ENCODE results near the gene CCNL1. TPM values are rescaled to one million over a fixed set of nuclear protein-coding genes. Genes with fewer than 3 reads are reported as not detected.

Gene CCNL1
- polyA plus RNA-seq, 1 experiment = 145 TPM

DNA sequence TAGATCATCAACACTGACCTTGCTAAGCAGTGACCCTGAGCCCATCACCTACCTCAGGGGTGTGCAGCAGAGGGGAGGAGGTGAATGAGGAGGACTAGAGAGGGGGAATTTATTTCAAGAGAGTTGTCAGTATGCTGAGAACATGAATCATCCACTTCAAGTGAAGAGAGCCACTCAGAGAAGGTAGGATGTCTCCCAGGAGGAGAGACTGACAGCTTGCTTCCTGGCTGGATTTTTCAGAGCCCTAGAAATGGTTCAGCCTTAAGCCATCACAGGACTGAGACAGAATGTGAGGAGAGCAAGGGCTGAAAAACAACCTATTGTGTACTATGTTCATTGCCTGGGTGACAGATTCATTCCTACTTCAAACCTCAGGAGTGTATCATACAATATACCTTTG is 34.8 kb downstream of the CCNL1 start:
- no peak overlapping the region for H3K27ac ChIP-seq (ENCODE audit: low read depth, low read length)
- POLR2A ChIA-PET = no interaction called here
- CTCF ChIA-PET = interaction anchor here (7.4 kb wide), 1 partner anchor 13 kb away, joined by 72 read pairs; no protein-coding TSS in a partner anchor

DNA sequence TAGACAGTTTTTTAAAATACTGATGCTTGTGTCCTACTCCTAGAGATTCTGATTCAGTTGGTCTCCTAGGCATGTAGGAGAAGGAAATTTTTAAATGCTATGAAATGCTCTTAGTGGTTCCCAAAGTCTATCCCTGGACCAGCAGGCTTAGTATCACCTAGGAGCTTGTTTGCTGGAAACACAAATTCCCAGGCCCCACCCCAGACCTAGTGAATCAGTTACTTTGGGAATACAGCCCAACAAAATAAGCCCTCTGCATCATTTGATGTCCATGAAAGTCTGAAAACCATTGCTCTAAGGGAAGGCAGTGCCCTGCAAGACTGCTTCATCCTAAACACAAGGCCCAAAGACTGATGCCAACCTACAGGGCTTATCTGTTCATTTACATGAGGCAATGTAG is 36.3 kb downstream of the CCNL1 start:
- no peaks in the 10 kb centered on the region for H3K27me3 ChIP-seq (ENCODE audit: control insufficient read depth, insufficient read depth, low read length)
- TF ChIP-seq, protein P1, sequence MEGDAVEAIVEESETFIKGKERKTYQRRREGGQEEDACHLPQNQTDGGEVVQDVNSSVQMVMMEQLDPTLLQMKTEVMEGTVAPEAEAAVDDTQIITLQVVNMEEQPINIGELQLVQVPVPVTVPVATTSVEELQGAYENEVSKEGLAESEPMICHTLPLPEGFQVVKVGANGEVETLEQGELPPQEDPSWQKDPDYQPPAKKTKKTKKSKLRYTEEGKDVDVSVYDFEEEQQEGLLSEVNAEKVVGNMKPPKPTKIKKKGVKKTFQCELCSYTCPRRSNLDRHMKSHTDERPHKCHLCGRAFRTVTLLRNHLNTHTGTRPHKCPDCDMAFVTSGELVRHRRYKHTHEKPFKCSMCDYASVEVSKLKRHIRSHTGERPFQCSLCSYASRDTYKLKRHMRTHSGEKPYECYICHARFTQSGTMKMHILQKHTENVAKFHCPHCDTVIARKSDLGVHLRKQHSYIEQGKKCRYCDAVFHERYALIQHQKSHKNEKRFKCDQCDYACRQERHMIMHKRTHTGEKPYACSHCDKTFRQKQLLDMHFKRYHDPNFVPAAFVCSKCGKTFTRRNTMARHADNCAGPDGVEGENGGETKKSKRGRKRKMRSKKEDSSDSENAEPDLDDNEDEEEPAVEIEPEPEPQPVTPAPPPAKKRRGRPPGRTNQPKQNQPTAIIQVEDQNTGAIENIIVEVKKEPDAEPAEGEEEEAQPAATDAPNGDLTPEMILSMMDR (IDR thresholded peaks at IDR 0.05; ENCODE audit: low read depth, low read length) = no peak
- DNase-seq (ENCODE audit: low read depth, low spot score) = no peak
- peaks cover 4% of the 10 kb centered on the region; the same call in 1 of the 2 replicates for H3K9me3 ChIP-seq (ENCODE audit: control insufficient read depth, insufficient read depth, low read length)
- H3K4me3 ChIP-seq (ENCODE audit: low read depth, low read length) = no peak overlapping the region
- ChIA-PET POLR2A (no interaction called here), CTCF (interaction anchor here (2.4 to 7.4 kb wide), 2 partner anchors 14 to 43 kb away, joined by 8 to 72 read pairs; no protein-coding TSS in a partner anchor)
- H3K27ac ChIP-seq (ENCODE audit: low read depth, low read length) = no peak overlapping the region

More for the DNA sequence above, 34.8 kb downstream of the CCNL1 start:
- no peak overlapping the region for H3K4me3 ChIP-seq (ENCODE audit: low read depth, low read length)
- H3K9me3 ChIP-seq (ENCODE audit: control insufficient read depth, insufficient read depth, low read length) = peaks cover 2% of the 10 kb centered on the region; the same call in 1 of the 2 replicates
- H3K27me3 ChIP-seq (ENCODE audit: control insufficient read depth, insufficient read depth, low read length) = no peaks in the 10 kb centered on the region
- TF ChIP-seq, protein P1 (IDR thresholded peaks at IDR 0.05; ENCODE audit: low read depth, low read length) = no peak
- DNase-seq (ENCODE audit: low read depth, low spot score) = no peak

DNA sequence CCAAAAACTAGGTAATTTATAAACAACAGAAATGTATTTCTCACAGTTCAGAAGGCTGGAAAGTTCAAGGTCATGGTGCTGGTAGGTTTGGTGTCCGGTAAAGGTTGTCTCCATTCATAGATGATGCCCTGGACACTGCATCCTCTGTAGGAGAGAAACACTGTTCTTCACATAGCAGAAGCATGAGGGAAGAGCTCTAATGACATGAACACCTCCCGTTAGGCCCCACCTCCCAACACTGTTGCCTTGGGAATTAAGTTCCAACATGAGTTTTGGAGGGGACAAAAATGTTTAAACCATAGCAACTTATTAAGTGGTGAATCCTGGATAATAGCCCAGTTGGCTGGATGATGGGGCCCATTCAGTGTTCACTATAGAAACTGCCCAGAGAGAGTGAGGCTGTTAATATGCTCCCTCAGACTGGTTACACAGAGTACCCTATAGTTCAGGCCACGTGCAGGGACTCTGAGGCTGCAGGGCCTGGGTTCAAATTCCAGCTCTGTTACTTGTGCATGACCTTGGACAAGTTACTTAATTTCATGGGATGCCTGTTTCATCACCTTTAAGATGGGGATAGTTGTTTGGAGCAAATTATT is 37.0 kb downstream of the CCNL1 start:
- H3K27me3 ChIP-seq (ENCODE audit: control insufficient read depth, insufficient read depth, low read length) = no peaks in the 10 kb centered on the region
- peaks cover 4% of the 10 kb centered on the region; the same call in 1 of the 2 replicates for H3K9me3 ChIP-seq (ENCODE audit: control insufficient read depth, insufficient read depth, low read length)
- no peak for DNase-seq (ENCODE audit: low read depth, low spot score)
- no peak overlapping the region for H3K4me3 ChIP-seq (ENCODE audit: low read depth, low read length)
- TF ChIP-seq, protein P1 (IDR thresholded peaks at IDR 0.05; ENCODE audit: low read depth, low read length) = no peak
- H3K27ac ChIP-seq (ENCODE audit: low read depth, low read length) = no peak overlapping the region
- POLR2A ChIA-PET = interaction anchor here (1.1 to 1.8 kb wide), 7 partner anchors 14 to 588 kb away, joined by 3 to 36 read pairs (median 6); partner anchors contain the start of gene SSR3
- CTCF ChIA-PET = interaction anchor here (1.1 to 7.4 kb wide), 4 partner anchors 8 to 42 kb away, joined by 4 to 72 read pairs (median 9); no protein-coding TSS in a partner anchor

DNA sequence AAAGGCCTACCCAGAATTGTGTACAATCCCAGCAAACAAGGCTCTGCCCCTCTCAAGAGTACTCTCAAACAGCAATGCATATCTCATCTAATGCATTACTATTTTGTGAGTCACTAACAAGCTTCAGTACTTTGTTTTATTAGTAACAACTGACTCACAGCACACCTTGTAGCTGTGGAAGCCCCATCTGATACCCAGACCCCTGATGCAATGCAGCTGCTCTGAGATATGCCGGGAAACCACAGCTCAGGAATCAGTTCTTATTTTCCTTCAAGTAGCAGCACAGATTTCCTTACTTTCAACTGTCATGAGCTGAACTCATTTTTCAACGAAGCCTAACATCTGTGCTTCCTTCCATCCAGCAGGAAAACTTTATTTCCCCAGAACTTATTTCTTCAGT is 37.8 kb downstream of the CCNL1 start:
- POLR2A ChIA-PET = interaction anchor here (0.6 to 1.8 kb wide), 10 partner anchors 15 to 587 kb away, joined by 3 to 36 read pairs (median 4); partner anchors contain the start of gene SSR3
- TF ChIP-seq, protein P1 (IDR thresholded peaks at IDR 0.05; ENCODE audit: low read depth, low read length) = no peak
- Histone ChIP-seq H3K27ac (ENCODE audit: low read depth, low read length) (peak overlapping the region; percentile 73), H3K27me3 (ENCODE audit: control insufficient read depth, insufficient read depth, low read length) (no peaks in the 10 kb centered on the region), H3K9me3 (ENCODE audit: control insufficient read depth, insufficient read depth, low read length) (peaks cover 4% of the 10 kb centered on the region; the same call in 1 of the 2 replicates), H3K4me3 (ENCODE audit: low read depth, low read length) (no peak overlapping the region)
- peak; percentile 96 for DNase-seq (ENCODE audit: low read depth, low spot score)
- CTCF ChIA-PET = interaction anchor here (1.1 to 7.4 kb wide), 6 partner anchors 9 to 41 kb away, joined by 3 to 72 read pairs (median 6); no protein-coding TSS in a partner anchor

DNA sequence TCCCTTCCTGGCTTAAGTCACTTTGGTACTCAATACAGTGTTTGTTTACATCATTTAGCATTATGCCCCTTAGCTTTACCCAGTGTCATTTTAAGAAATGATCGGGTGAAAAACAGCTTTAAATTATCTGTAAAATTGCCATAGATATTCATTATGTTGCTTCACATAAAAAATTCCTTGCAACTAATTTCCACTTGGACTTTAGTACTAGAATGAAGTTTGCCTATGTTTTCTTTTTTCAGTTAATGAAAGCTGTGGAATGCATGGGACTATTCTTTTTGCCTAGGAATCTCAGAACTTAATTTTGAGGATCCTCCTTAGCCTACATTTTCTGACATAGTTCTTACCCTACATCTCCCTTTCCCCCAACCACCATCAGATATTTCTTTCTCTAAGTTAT is 38.4 kb downstream of the CCNL1 start:
- TF ChIP-seq, protein P1 (IDR thresholded peaks at IDR 0.05; ENCODE audit: low read depth, low read length) = no peak
- Histone ChIP-seq H3K9me3 (ENCODE audit: control insufficient read depth, insufficient read depth, low read length) (peaks cover 4% of the 10 kb centered on the region; the same call in 1 of the 2 replicates), H3K27ac (ENCODE audit: low read depth, low read length) (no peak overlapping the region), H3K27me3 (ENCODE audit: control insufficient read depth, insufficient read depth, low read length) (no peaks in the 10 kb centered on the region), H3K4me3 (ENCODE audit: low read depth, low read length) (no peak overlapping the region)
- POLR2A ChIA-PET = interaction anchor here (0.7 to 1.8 kb wide), 9 partner anchors 16 to 586 kb away, joined by 3 to 36 read pairs (median 4); partner anchors contain the start of gene SSR3
- no peak for DNase-seq (ENCODE audit: low read depth, low spot score)
- CTCF ChIA-PET = interaction anchor here (1.1 to 2.4 kb wide), 5 partner anchors 14 to 39 kb away, joined by 3 to 10 read pairs (median 7); no protein-coding TSS in a partner anchor
